Measurements from ENCODE around the gene TGFBR1. TPM values are rescaled to one million over a fixed set of nuclear protein-coding genes. Genes with fewer than 3 reads are reported as not detected.

Gene TGFBR1
- total and polyA plus RNA-seq, 2 donors: 17.0 to 19.4 TPM

GRCh38 chr9:99121604-99122003, 16.7 kb downstream of the TGFBR1 start:
- peaks cover 7 to 12% of the 10 kb centered on the region in 2 donors for H3K4me1 ChIP-seq (ENCODE audit: control insufficient read depth in 2 of 2, insufficient read depth in 2 of 2, low read length in 2 of 2)

GRCh38 chr9:99124534-99125255, 19.8 kb downstream of the TGFBR1 start:
- H3K27ac ChIP-seq (ENCODE audit: low read depth in 1 of 2, low read length in 1 of 2): no peak overlapping the region
- H3K27me3 ChIP-seq (ENCODE audit: control insufficient read depth in 2 of 2, insufficient read depth in 1 of 2, low read length in 1 of 2): no peaks in the 10 kb centered on the region
- H3K9me3 ChIP-seq (ENCODE audit: control insufficient read depth in 2 of 2, insufficient read depth in 1 of 2, low read length in 1 of 2): no peaks in the 10 kb centered on the region
- WGBS: 98% methylated on average over 3 of the region's 3 CpGs
- H3K4me1 ChIP-seq (ENCODE audit: control insufficient read depth in 2 of 2, insufficient read depth in 2 of 2, low read length in 2 of 2): peaks cover 4 to 5% of the 10 kb centered on the region in 2 donors
- no peak overlapping the region for H3K4me3 ChIP-seq (ENCODE audit: low read length in 2 of 2)
- H3K36me3 ChIP-seq (ENCODE audit: control insufficient read depth in 2 of 2, insufficient read depth in 2 of 2, low read length in 1 of 2): no peaks in the 10 kb centered on the region
- no peak for DNase-seq (ENCODE audit: low read depth in 6 of 9, low spot score in 9 of 9)

More at GRCh38 chr9:99121604-99122003, 16.7 kb downstream of the TGFBR1 start:
- WGBS: 96% methylated on average over 1 of the region's 1 CpG
- Histone ChIP-seq H3K36me3 (ENCODE audit: control insufficient read depth in 2 of 2, insufficient read depth in 2 of 2, low read length in 1 of 2) (no peaks in the 10 kb centered on the region), H3K9me3 (ENCODE audit: control insufficient read depth in 2 of 2, insufficient read depth in 1 of 2, low read length in 1 of 2) (no peaks in the 10 kb centered on the region), H3K27me3 (ENCODE audit: control insufficient read depth in 2 of 2, insufficient read depth in 1 of 2, low read length in 1 of 2) (no peaks in the 10 kb centered on the region), H3K4me3 (ENCODE audit: low read length in 2 of 2) (no peak overlapping the region), H3K27ac (ENCODE audit: low read depth in 1 of 2, low read length in 1 of 2) (no peak overlapping the region)
- DNase-seq (ENCODE audit: low read depth in 6 of 9, low spot score in 9 of 9): no peak

- peaks cover 8 to 11% of the 10 kb centered on the region in 2 donors for H3K4me1 ChIP-seq (ENCODE audit: control insufficient read depth in 2 of 2, insufficient read depth in 2 of 2, low read length in 2 of 2)
- no peaks in the 10 kb centered on the region for H3K27me3 ChIP-seq (ENCODE audit: control insufficient read depth in 2 of 2, insufficient read depth in 1 of 2, low read length in 1 of 2)
- H3K27ac ChIP-seq (ENCODE audit: low read depth in 1 of 2, low read length in 1 of 2): no peak overlapping the region
- 99% methylated on average over 1 of the region's 1 CpG for WGBS
- no peaks in the 10 kb centered on the region for H3K36me3 ChIP-seq (ENCODE audit: control insufficient read depth in 2 of 2, insufficient read depth in 2 of 2, low read length in 1 of 2)
- DNase-seq (ENCODE audit: low read depth in 6 of 9, low spot score in 9 of 9): no peak
- H3K9me3 ChIP-seq (ENCODE audit: control insufficient read depth in 2 of 2, insufficient read depth in 1 of 2, low read length in 1 of 2): no peaks in the 10 kb centered on the region
- no peak overlapping the region for H3K4me3 ChIP-seq (ENCODE audit: low read length in 2 of 2)
Observed at GRCh38 chr9:99125446-99125845, 20.5 kb downstream of the TGFBR1 start.

GRCh38 chr9:99126312-99126711, 21.4 kb downstream of the TGFBR1 start:
- Histone ChIP-seq H3K4me1 (ENCODE audit: control insufficient read depth in 2 of 2, insufficient read depth in 2 of 2, low read length in 2 of 2) (peaks cover 8 to 11% of the 10 kb centered on the region in 2 donors), H3K27ac (ENCODE audit: low read depth in 1 of 2, low read length in 1 of 2) (no peak overlapping the region), H3K4me3 (ENCODE audit: low read length in 2 of 2) (no peak overlapping the region), H3K36me3 (ENCODE audit: control insufficient read depth in 2 of 2, insufficient read depth in 2 of 2, low read length in 1 of 2) (no peaks in the 10 kb centered on the region), H3K9me3 (ENCODE audit: control insufficient read depth in 2 of 2, insufficient read depth in 1 of 2, low read length in 1 of 2) (no peaks in the 10 kb centered on the region), H3K27me3 (ENCODE audit: control insufficient read depth in 2 of 2, insufficient read depth in 1 of 2, low read length in 1 of 2) (no peaks in the 10 kb centered on the region)
- DNase-seq (ENCODE audit: low read depth in 6 of 9, low spot score in 9 of 9): no peak
- WGBS: over 99% methylated on average over 2 of the region's 2 CpGs

- H3K27ac ChIP-seq (ENCODE audit: low read depth in 1 of 2, low read length in 1 of 2): no peak overlapping the region
- H3K4me1 ChIP-seq (ENCODE audit: control insufficient read depth in 2 of 2, insufficient read depth in 2 of 2, low read length in 2 of 2): peaks cover 8 to 11% of the 10 kb centered on the region in 2 donors
- H3K9me3 ChIP-seq (ENCODE audit: control insufficient read depth in 2 of 2, insufficient read depth in 1 of 2, low read length in 1 of 2): no peaks in the 10 kb centered on the region
Observed at GRCh38 chr9:99127356-99128132, 22.6 kb downstream of the TGFBR1 start.

GRCh38 chr9:99128133-99128406, 23.2 kb downstream of the TGFBR1 start:
- peaks cover 8 to 11% of the 10 kb centered on the region in 2 donors for H3K4me1 ChIP-seq (ENCODE audit: control insufficient read depth in 2 of 2, insufficient read depth in 2 of 2, low read length in 2 of 2)
- no peak overlapping the region for H3K27ac ChIP-seq (ENCODE audit: low read depth in 1 of 2, low read length in 1 of 2)
- H3K36me3 ChIP-seq (ENCODE audit: control insufficient read depth in 2 of 2, insufficient read depth in 2 of 2, low read length in 1 of 2): no peaks in the 10 kb centered on the region
- DNase-seq (ENCODE audit: low read depth in 6 of 9, low spot score in 9 of 9): no peak
- H3K9me3 ChIP-seq (ENCODE audit: control insufficient read depth in 2 of 2, insufficient read depth in 1 of 2, low read length in 1 of 2): no peaks in the 10 kb centered on the region
- WGBS: 100% methylated on average over 1 of the region's 1 CpG
- no peak overlapping the region for H3K4me3 ChIP-seq (ENCODE audit: low read length in 2 of 2)
- H3K27me3 ChIP-seq (ENCODE audit: control insufficient read depth in 2 of 2, insufficient read depth in 1 of 2, low read length in 1 of 2): no peaks in the 10 kb centered on the region

More at GRCh38 chr9:99127356-99128132, 22.6 kb downstream of the TGFBR1 start:
- WGBS: 95% methylated on average over 3 of the region's 3 CpGs
- H3K4me3 ChIP-seq (ENCODE audit: low read length in 2 of 2): no peak overlapping the region
- DNase-seq (ENCODE audit: low read depth in 6 of 9, low spot score in 9 of 9): no peak
- H3K36me3 ChIP-seq (ENCODE audit: control insufficient read depth in 2 of 2, insufficient read depth in 2 of 2, low read length in 1 of 2): no peaks in the 10 kb centered on the region
- H3K27me3 ChIP-seq (ENCODE audit: control insufficient read depth in 2 of 2, insufficient read depth in 1 of 2, low read length in 1 of 2): no peaks in the 10 kb centered on the region

DNA sequence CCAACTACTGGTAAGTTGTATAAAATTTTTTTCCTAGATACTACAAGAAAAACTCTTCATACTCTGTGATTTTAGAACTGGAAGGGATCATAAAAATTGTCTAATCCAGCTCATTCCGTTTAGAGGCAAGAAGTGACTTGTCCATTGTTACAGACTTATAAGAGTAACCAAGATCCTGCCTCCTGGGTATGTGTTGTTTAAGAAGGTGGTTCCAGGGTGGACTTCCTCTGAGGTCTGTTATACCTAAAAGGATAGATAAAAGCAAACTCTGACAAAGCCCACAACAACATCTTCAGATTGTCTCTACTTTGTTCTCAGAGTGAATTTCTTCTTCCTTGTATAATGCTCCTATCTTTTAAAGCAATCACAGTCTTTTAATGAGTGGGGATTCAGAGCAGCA, 24.2 kb downstream of the TGFBR1 start:
- Histone ChIP-seq H3K27me3 (ENCODE audit: control insufficient read depth in 2 of 2, insufficient read depth in 1 of 2, low read length in 1 of 2) (no peaks in the 10 kb centered on the region), H3K4me1 (ENCODE audit: control insufficient read depth in 2 of 2, insufficient read depth in 2 of 2, low read length in 2 of 2) (peaks cover 8 to 15% of the 10 kb centered on the region in 2 donors), H3K4me3 (ENCODE audit: low read length in 2 of 2) (no peak overlapping the region), H3K27ac (ENCODE audit: low read depth in 1 of 2, low read length in 1 of 2) (no peak overlapping the region), H3K36me3 (ENCODE audit: control insufficient read depth in 2 of 2, insufficient read depth in 2 of 2, low read length in 1 of 2) (no peaks in the 10 kb centered on the region), H3K9me3 (ENCODE audit: control insufficient read depth in 2 of 2, insufficient read depth in 1 of 2, low read length in 1 of 2) (no peaks in the 10 kb centered on the region)
- no peak for DNase-seq (ENCODE audit: low read depth in 6 of 9, low spot score in 9 of 9)
- WGBS: 90% methylated on average over 1 of the region's 1 CpG

DNA sequence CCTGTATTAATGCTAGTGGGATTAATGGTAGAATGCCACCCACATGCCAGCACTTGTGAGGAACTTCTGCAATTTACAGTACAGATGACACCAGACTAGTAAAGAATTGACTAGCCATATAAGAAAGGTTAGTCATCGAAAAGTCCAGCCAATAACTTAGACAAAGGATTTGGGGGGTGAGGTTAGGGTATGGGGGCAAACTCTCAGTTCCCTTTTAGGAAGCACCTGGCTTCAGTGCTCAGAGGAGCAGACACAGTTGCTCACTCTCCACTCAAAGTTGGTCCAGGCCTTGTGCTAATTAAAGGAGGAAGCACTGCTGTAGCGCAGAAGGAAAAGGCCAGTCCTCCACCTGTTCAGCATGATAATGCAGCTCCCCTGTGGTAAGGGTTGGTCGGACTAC, 25.2 kb downstream of the TGFBR1 start:
- H3K9me3 ChIP-seq (ENCODE audit: control insufficient read depth in 2 of 2, insufficient read depth in 1 of 2, low read length in 1 of 2): no peaks in the 10 kb centered on the region
- DNase-seq (ENCODE audit: low read depth in 6 of 9, low spot score in 9 of 9): no peak
- no peaks in the 10 kb centered on the region for H3K36me3 ChIP-seq (ENCODE audit: control insufficient read depth in 2 of 2, insufficient read depth in 2 of 2, low read length in 1 of 2)
- WGBS: 26% methylated on average over 3 of the region's 3 CpGs
- H3K4me1 ChIP-seq (ENCODE audit: control insufficient read depth in 2 of 2, insufficient read depth in 2 of 2, low read length in 2 of 2): peaks cover 13 to 24% of the 10 kb centered on the region in 2 donors
- H3K27me3 ChIP-seq (ENCODE audit: control insufficient read depth in 2 of 2, insufficient read depth in 1 of 2, low read length in 1 of 2): no peaks in the 10 kb centered on the region
- H3K4me3 ChIP-seq (ENCODE audit: low read length in 2 of 2): no peak overlapping the region
- H3K27ac ChIP-seq (ENCODE audit: low read depth in 1 of 2, low read length in 1 of 2): no peak overlapping the region

- Histone ChIP-seq H3K4me1 (ENCODE audit: control insufficient read depth in 2 of 2, insufficient read depth in 2 of 2, low read length in 2 of 2) (peaks cover 17 to 34% of the 10 kb centered on the region in 2 donors), H3K27ac (ENCODE audit: low read depth in 1 of 2, low read length in 1 of 2) (no peak overlapping the region), H3K27me3 (ENCODE audit: control insufficient read depth in 2 of 2, insufficient read depth in 1 of 2, low read length in 1 of 2) (no peaks in the 10 kb centered on the region), H3K4me3 (ENCODE audit: low read length in 2 of 2) (no peak overlapping the region), H3K36me3 (ENCODE audit: control insufficient read depth in 2 of 2, insufficient read depth in 2 of 2, low read length in 1 of 2) (no peaks in the 10 kb centered on the region), H3K9me3 (ENCODE audit: control insufficient read depth in 2 of 2, insufficient read depth in 1 of 2, low read length in 1 of 2) (no peaks in the 10 kb centered on the region)
- no peak for DNase-seq (ENCODE audit: low read depth in 6 of 9, low spot score in 9 of 9)
- 96% methylated on average over 2 of the region's 2 CpGs for WGBS
Observed at GRCh38 chr9:99133145-99133544, 28.2 kb downstream of the TGFBR1 start.

Measured in thymus (tissue), 11 donors.